HepG2 (cell line): ENCODE measurements around the gene CST3. TPM values are rescaled to one million over a fixed set of nuclear protein-coding genes. Genes with fewer than 3 reads are reported as not detected.
A peak's percentile ranks its signal among the peaks of the same experiment; 100 is the strongest.

Source experiments
- ATAC-seq: fragments of 200-7000 bp; cut with Tn5 transposase; 3 replicates; pipeline ENCODE4 v1.9.1; 2020; ENCODE audit warnings: mild to moderate bottlenecking, moderate library complexity
- BruUV-seq: library from RNA; stranded (reverse); fragments of 400-500 nt; replicated peaks from 2 replicates; lab custom pipeline; 2021; lab: Mats Ljungman, UMichigan
- CTCF ChIA-PET: fragments of 300-600 bp; formaldehyde crosslinking; extraction: SDS; loops from one replicate; lab custom pipeline; 2021; ENCODE audit warnings: low total read pairs, inconsistent platforms, low intra/inter-chr PET ratio; lab: Yijun Ruan, JAX
- POLR2A ChIA-PET: fragments of 350-600 bp; sonication (Branson Sonifier 250); formaldehyde crosslinking; loops from one replicate; lab custom pipeline; 2020; ENCODE audit warnings: antibody characterized with exemption, inconsistent platforms; lab: Yijun Ruan, JAX
- DNase-seq: peaks from one replicate; pipeline ENCODE4 v3.0.0-alpha.2; 2015; ENCODE audit warnings: low spot score
- FAIRE-seq: peaks from 3 replicates; lab custom pipeline; 2011; peaks lifted over from hg19 to GRCh38; lab: Jason Lieb, UNC
- H2AFZ ChIP-seq: one replicate; pipeline ENCODE4 v1.6.1; 2011; ENCODE audit warnings: low read length, inconsistent platforms
- H3K27ac ChIP-seq: fragments of 300-600 bp; 3 replicates; pipeline ENCODE4 v1.8.0; 2011; ENCODE audit warnings: mixed run types, mild to moderate bottlenecking, mixed read lengths, low read length, inconsistent platforms; ENCODE audit not compliant: insufficient read depth; ENCODE audit errors: extremely low read length
- H3K27me3 ChIP-seq, 2 experiments: fragments of 200-600 bp in 1 of 2; 2 replicates in 1 of 2; 3 replicates in 1 of 2; pipeline versions ENCODE4 v1.6.0 to v1.8.0; 2011; ENCODE audit warnings: low read length in 2 of 2, mild to moderate bottlenecking in 2 of 2, moderate library complexity in 2 of 2, inconsistent platforms in 1 of 2; ENCODE audit not compliant: insufficient read depth in 2 of 2, control insufficient read depth in 1 of 2
- H3K36me3 ChIP-seq, 2 experiments: fragments of 200-600 bp in 1 of 2; replicated peaks in 1 of 2; 2 replicates in 1 of 2; 3 replicates in 1 of 2; pipeline versions ENCODE4 v1.5.1 to v1.8.0; 2011; ENCODE audit warnings: low read length in 2 of 2, inconsistent platforms in 1 of 2; ENCODE audit not compliant: insufficient read depth in 2 of 2, control insufficient read depth in 1 of 2
- H3K4me1 ChIP-seq: 2 replicates; pipeline ENCODE4 v1.5.1; 2012; ENCODE audit warnings: low read length, inconsistent platforms; ENCODE audit not compliant: insufficient read depth
- H3K4me2 ChIP-seq: 2 replicates; pipeline ENCODE4 v1.6.0; 2011; ENCODE audit warnings: low read depth, low read length, inconsistent platforms
- H3K4me3 ChIP-seq, 3 experiments: fragments of 200-600 bp in 1 of 3; sonication (generic), shearing (Covaris generic) in 1 of 3; replicated peaks in 1 of 3; 2 replicates each; pipeline ENCODE4 v1.5.1; 2011 to 2016; ENCODE audit warnings: low read length in 3 of 3, inconsistent platforms in 2 of 3, low read depth in 2 of 3, mild to moderate bottlenecking in 2 of 3, control low read depth in 1 of 3, mixed read lengths in 1 of 3; ENCODE audit not compliant: insufficient read depth in 1 of 3
- H3K79me2 ChIP-seq: one replicate; pipeline ENCODE4 v1.6.1; 2011; ENCODE audit warnings: low read length, inconsistent platforms; ENCODE audit not compliant: insufficient read depth
- H3K9ac ChIP-seq: 2 replicates; pipeline ENCODE4 v1.6.0; 2011; ENCODE audit warnings: mild to moderate bottlenecking, low read depth, low read length, inconsistent platforms; ENCODE audit not compliant: insufficient read depth
- H3K9me3 ChIP-seq: 2 replicates; pipeline ENCODE4 v1.5.1; 2012; ENCODE audit warnings: mild to moderate bottlenecking, low read length
- H4K20me1 ChIP-seq: 2 replicates; pipeline ENCODE4 v1.6.0; 2011; ENCODE audit warnings: inconsistent platforms, mild to moderate bottlenecking, low read length, moderate library complexity; ENCODE audit not compliant: insufficient read depth
- ERF ChIP-seq: IDR thresholded peaks from 2 replicates; pipeline ENCODE4 v1.6.1; 2018; ENCODE audit warnings: missing biosample characterization, missing genetic modification reagents
- FOXK2 ChIP-seq: fragments of 450-650 bp; IDR thresholded peaks from 2 replicates; pipeline ENCODE4 v1.6.1; 2016
- ZHX2 ChIP-seq, 2 experiments: sonication (generic) in 1 of 2; formaldehyde crosslinking in 1 of 2; IDR thresholded peaks; 2 replicates each; pipeline versions ENCODE4 v1.6.1 to v1.9.0; 2014 to 2022; ENCODE audit warnings: antibody characterized with exemption in 1 of 2, borderline replicate concordance in 1 of 2, inconsistent platforms in 1 of 2, low read depth in 1 of 2, missing genetic modification reagents in 1 of 2
- ZNF225 ChIP-seq: sonication (generic); formaldehyde crosslinking; IDR thresholded peaks from 2 replicates; pipeline ENCODE4 v1.4.0; 2020; ENCODE audit warnings: mild to moderate bottlenecking, missing genetic modification reagents
- ZNF460 ChIP-seq: sonication (generic); formaldehyde crosslinking; IDR thresholded peaks from 2 replicates; pipeline ENCODE4 v1.5.1; 2020; ENCODE audit warnings: missing genetic modification reagents, mild to moderate bottlenecking, borderline replicate concordance
- ZNF543 ChIP-seq: sonication (generic); formaldehyde crosslinking; IDR thresholded peaks from 2 replicates; pipeline ENCODE4 v1.4.0; 2020; ENCODE audit warnings: mild to moderate bottlenecking, missing genetic modification reagents
- ZNF770 ChIP-seq: sonication (generic); formaldehyde crosslinking; IDR thresholded peaks from 2 replicates; pipeline ENCODE4 v1.5.0; 2020; ENCODE audit warnings: mild to moderate bottlenecking, missing genetic modification reagents
- WGBS: methylation state at CpG from one replicate; pipeline ENCODE4 v1.1.6; 2017; ENCODE audit warnings: low lambda C conversion rate; 5-methylcytosine and 5-hydroxymethylcytosine counted together
- in situ Hi-C: cut with HindIII; loops from 2 replicates; pipeline ENCODE4 v1.10.0; 2017; ENCODE audit warnings: low pct_unique_long_range_greater_than_20kb; ENCODE audit not compliant: extremely low pct_ligation_motif_present
- intact Hi-C: fragments of 100-400 bp; cut with micrococcal nuclease; formaldehyde crosslinking; loops from one replicate; pipeline ENCODE4 v1.10.0; 2022; ENCODE audit not compliant: unreplicated experiment
- polyA plus RNA-seq, 8 experiments: library from polyadenylated mRNA; depleted of rRNA in 3 of 8; stranded (reverse) in 7 of 8; unstranded in 1 of 8; fragments of >200 nt; fragmentation: Illumina TruSeq in 4 of 8; extraction: Trizol in 4 of 8; gene quantifications; 2 replicates each; pipeline versions ENCODE4 v1.2.1 to v1.2.3, GENCODE V29; 2011 to 2016; ENCODE audit warnings: low read depth in 4 of 8, missing spikeins in 1 of 8, mixed read lengths in 1 of 8; ENCODE audit not compliant: insufficient read depth in 1 of 8
- total RNA-seq, 5 experiments: library from RNA; depleted of rRNA; stranded (reverse); fragments of >200 nt; fragmentation: Illumina TruSeq; extraction: Trizol; gene quantifications; 2 replicates each; pipeline ENCODE4 v1.2.3, GENCODE V29; 2016; ENCODE audit warnings: low read depth in 1 of 5
- TF ChIP-seq, protein P1 (sequence below): sonication (generic); formaldehyde crosslinking; IDR thresholded peaks from 2 replicates; pipeline ENCODE4 v1.9.0; 2021; ENCODE audit warnings: missing genetic modification reagents, borderline replicate concordance

Gene CST3
- total and polyA plus RNA-seq, 2 of the 13 experiments (the other 11 are each of a cell fraction or from before 2014, with no cell fraction given) = 690 to 1,005 TPM

DNA sequence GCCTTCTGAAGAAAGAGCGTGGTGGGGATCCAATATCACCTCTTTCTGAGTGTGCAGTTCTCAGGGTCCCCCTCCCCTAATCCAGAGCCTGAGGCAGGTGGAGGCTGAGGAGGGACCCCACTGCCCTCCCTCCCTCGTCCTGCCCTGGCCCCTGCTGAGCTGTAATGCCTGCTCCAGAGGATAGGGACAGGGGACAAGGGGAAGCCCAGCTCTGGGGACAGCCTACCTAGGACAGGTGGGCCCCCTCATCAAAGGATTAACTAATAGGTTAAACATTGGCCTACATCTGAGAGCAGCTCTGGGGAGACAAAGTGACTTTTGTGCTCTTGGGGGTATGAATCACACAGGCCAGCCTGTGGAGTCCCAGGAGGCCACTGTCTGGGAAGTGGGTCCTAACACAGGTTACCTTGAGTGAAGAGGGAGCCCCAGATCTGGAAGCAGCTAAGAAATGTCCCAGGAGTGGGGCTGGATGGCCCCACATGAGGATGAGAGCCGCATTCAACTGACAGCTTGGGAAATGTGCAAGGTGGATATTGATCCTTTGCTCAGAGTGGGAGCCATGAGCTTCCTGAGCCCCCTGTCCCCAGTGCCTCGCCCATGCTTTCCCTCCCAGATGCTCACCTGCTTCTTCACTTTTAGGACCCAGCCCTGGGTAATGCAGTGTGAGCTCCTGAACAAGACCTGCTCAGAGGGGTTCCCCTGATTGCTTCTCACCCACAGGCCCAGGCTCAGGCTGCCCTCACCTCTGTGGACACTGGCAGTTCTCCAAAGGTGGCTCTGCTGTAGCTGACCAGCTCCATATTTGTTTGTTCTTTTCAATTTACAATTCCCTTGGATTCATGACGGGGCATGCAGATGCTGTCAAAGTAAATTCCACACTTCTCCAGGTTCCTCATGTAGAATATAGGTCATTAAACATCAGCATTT is 51.7 kb downstream of the CST3 start:
- Histone ChIP-seq H3K4me2 (peak overlapping the region; percentile 90), H3K9ac (peak overlapping the region; percentile 75), H3K27ac (peak overlapping the region; percentile 80), H4K20me1 (no peaks in the 10 kb centered on the region), H3K4me1 (peaks cover 66% of the 10 kb centered on the region), H3K9me3 (no peaks in the 10 kb centered on the region), H3K4me3 (peak overlapping the region; percentile 23 to 58 (median 30)), H3K27me3 (no peaks in the 10 kb centered on the region), H2AFZ (peak overlapping the region; percentile 7), H3K36me3 (no peaks in the 10 kb centered on the region), H3K79me2 (no peaks in the 10 kb centered on the region)
- in situ Hi-C loops (no loop called here), intact Hi-C loops (loop anchor here (2.0 kb wide), 2 partner anchors 19 to 75 kb away; partner anchors contain the start of gene CST9)
- TSS peak; percentile 97 for BruUV-seq
- peak; percentile 89 for ATAC-seq
- FAIRE-seq = peak; percentile 67
- peak; percentile 96 for DNase-seq
- ChIA-PET CTCF (no interaction called here), POLR2A (interaction anchor here (0.6 to 3.3 kb wide), 18 partner anchors 16 to 236 kb away, joined by 3 to 34 read pairs (median 5); partner anchors contain the start of genes CST3 and NAPB)
- WGBS = 18% methylated on average over 5 of the region's 5 CpGs
- no peak for TF ChIP-seq ZNF460
- TF ChIP-seq ERF = no peak
- 0 out of 2 replicates have a peak, but pooled peaks have one; percentile 30 for TF ChIP-seq ZNF225
- peak; percentile 66; the same call in 1 of the 2 replicates for TF ChIP-seq ZNF770
- TF ChIP-seq, protein P1, sequence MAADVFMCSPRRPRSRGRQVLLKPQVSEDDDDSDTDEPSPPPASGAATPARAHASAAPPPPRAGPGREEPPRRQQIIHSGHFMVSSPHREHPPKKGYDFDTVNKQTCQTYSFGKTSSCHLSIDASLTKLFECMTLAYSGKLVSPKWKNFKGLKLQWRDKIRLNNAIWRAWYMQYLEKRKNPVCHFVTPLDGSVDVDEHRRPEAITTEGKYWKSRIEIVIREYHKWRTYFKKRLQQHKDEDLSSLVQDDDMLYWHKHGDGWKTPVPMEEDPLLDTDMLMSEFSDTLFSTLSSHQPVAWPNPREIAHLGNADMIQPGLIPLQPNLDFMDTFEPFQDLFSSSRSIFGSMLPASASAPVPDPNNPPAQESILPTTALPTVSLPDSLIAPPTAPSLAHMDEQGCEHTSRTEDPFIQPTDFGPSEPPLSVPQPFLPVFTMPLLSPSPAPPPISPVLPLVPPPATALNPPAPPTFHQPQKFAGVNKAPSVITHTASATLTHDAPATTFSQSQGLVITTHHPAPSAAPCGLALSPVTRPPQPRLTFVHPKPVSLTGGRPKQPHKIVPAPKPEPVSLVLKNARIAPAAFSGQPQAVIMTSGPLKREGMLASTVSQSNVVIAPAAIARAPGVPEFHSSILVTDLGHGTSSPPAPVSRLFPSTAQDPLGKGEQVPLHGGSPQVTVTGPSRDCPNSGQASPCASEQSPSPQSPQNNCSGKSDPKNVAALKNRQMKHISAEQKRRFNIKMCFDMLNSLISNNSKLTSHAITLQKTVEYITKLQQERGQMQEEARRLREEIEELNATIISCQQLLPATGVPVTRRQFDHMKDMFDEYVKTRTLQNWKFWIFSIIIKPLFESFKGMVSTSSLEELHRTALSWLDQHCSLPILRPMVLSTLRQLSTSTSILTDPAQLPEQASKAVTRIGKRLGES (CRISPR knock-in tag) = no peak
- TF ChIP-seq ZHX2 (IDR thresholded peaks at IDR 0.05; ENCODE audit: low read depth) = no peak
- TF ChIP-seq ZHX2 (CRISPR knock-in tag; IDR thresholded peaks at IDR 0.05; ENCODE audit: borderline replicate concordance) = no peak
- no peak for TF ChIP-seq FOXK2
- peak; percentile 87 for TF ChIP-seq ZNF543 (CRISPR knock-in tag)
